Measurements from ENCODE around the gene SLC17A1. TPM values are rescaled to one million over a fixed set of nuclear protein-coding genes. Genes with fewer than 3 reads are reported as not detected.

SLC17A1 gene
- total and polyA plus RNA-seq, 5 experiments from 2014 or later: not detected

DNA sequence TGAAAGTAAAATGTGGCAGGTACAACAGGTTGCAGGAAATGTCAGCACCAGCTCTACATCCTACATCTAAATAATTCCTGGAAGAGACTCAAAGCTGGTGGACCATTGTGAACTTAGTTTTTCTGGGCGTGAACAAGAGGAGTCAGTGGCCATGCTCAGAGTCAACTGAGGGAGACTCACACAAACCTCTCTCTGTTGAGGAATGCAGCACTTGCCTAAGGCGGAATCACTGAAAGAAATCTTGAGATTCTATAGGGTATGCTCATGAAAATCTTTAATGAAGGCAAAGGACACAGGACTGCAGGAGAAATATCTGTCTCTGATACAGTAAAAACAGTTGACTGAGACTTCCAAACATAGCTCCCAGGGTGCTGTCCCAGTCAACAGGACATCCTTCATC lies 54.8 kb downstream of the SLC17A1 start:
- Mint-ChIP-seq H3K9me3 (no peaks in the 10 kb centered on the region), H3K4me3 (no peak overlapping the region)

DNA sequence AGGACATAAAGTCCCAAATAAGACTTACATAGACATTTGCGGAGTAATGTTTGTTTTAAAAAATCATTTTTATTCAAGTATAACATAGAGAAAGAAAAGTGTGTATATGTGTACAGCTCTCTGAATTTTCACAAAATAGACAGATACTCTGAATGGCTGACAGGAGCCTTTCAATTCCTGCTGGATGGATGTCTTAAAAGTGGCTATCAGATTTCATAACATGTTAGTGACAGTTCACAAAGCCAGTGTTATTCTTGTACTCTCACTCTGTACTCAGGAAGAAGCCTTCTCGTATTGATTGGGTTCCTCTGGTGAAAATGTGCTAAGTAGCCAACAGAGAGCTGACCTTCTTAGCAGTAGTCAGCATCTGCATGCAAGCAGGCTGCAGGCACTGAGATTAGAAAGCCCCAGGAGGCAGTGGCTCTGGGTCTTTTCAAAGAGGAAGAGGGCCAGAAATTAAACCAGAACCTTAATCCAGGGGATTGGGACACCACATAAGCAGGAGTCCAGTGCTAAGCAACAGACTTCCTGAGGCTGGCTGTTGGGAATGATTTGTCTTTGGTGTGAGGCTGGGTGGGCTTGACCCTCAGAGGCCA lies 57.6 kb downstream of the SLC17A1 start:
- POLR2A ChIA-PET: no interaction called here
- Mint-ChIP-seq H3K27me3 (peaks cover 5 to 16% (median 9%) of the 10 kb centered on the region in 5 donors), H3K9me3 (no peaks in the 10 kb centered on the region), H3K36me3 (no peaks in the 10 kb centered on the region), H3K27ac (no peak overlapping the region), H3K4me1 (no peaks in the 10 kb centered on the region), H3K4me3 (no peak overlapping the region)
- ATAC-seq (no peak), DNase-seq (no peak)

More for the DNA sequence above, 54.8 kb downstream of the SLC17A1 start:
- no peaks in the 10 kb centered on the region for H3K36me3 Mint-ChIP-seq
- peaks cover 2 to 13% (median 9%) of the 10 kb centered on the region in 5 donors for H3K27me3 Mint-ChIP-seq
- no peak overlapping the region for H3K27ac Mint-ChIP-seq
- POLR2A ChIA-PET: no interaction called here
- H3K4me1 Mint-ChIP-seq: no peaks in the 10 kb centered on the region
- DNase-seq (no peak), ATAC-seq (no peak)

- H3K27me3 Mint-ChIP-seq: peaks cover 5 to 16% (median 9%) of the 10 kb centered on the region in 5 donors
- no peaks in the 10 kb centered on the region for H3K36me3 Mint-ChIP-seq
- H3K9me3 Mint-ChIP-seq: no peaks in the 10 kb centered on the region
- H3K27ac Mint-ChIP-seq: no peak overlapping the region
- DNase-seq (no peak), ATAC-seq (no peak)
- H3K4me1 Mint-ChIP-seq: no peaks in the 10 kb centered on the region
- POLR2A ChIA-PET: no interaction called here
- no peak overlapping the region for H3K4me3 Mint-ChIP-seq
These were observed 61.9 kb downstream of the SLC17A1 start for GRCh38 chr6:25769983-25770382.

- no peaks in the 10 kb centered on the region for H3K4me1 Mint-ChIP-seq
- H3K9me3 Mint-ChIP-seq: no peaks in the 10 kb centered on the region
- peaks cover 4 to 19% (median 16%) of the 10 kb centered on the region in 5 donors for H3K27me3 Mint-ChIP-seq
These were observed 63.3 kb downstream of the SLC17A1 start for GRCh38 chr6:25768566-25768965.

GRCh38 chr6:25764611-25765010 lies 67.2 kb downstream of the SLC17A1 start:
- Mint-ChIP-seq H3K27ac (no peak overlapping the region), H3K9me3 (no peaks in the 10 kb centered on the region), H3K27me3 (peaks cover 6 to 19% (median 16%) of the 10 kb centered on the region in 5 donors), H3K4me3 (no peak overlapping the region), H3K4me1 (no peaks in the 10 kb centered on the region), H3K36me3 (no peaks in the 10 kb centered on the region)
- POLR2A ChIA-PET: no interaction called here
- ATAC-seq: no peak
- DNase-seq: no peak

More at GRCh38 chr6:25768566-25768965, 63.3 kb downstream of the SLC17A1 start:
- DNase-seq (no peak), ATAC-seq (no peak)
- Mint-ChIP-seq H3K4me3 (no peak overlapping the region), H3K36me3 (no peaks in the 10 kb centered on the region), H3K27ac (no peak overlapping the region)
- POLR2A ChIA-PET: no interaction called here

GRCh38 chr6:25757936-25758642 lies 73.8 kb downstream of the SLC17A1 start:
- H3K27ac Mint-ChIP-seq: no peak overlapping the region
- POLR2A ChIA-PET: no interaction called here
- H3K4me1 Mint-ChIP-seq: peaks cover 0 to 2% (median 0%) of the 10 kb centered on the region in 4 donors
- no peak overlapping the region for H3K4me3 Mint-ChIP-seq
- H3K9me3 Mint-ChIP-seq: no peaks in the 10 kb centered on the region
- H3K27me3 Mint-ChIP-seq: peaks cover 0 to 19% (median 3%) of the 10 kb centered on the region in 5 donors
- DNase-seq (no peak), ATAC-seq (no peak)
- H3K36me3 Mint-ChIP-seq: no peaks in the 10 kb centered on the region

GRCh38 chr6:25756382-25757363 lies 75.2 kb downstream of the SLC17A1 start:
- Mint-ChIP-seq H3K4me1 (peaks cover 0 to 2% (median 0%) of the 10 kb centered on the region in 4 donors), H3K4me3 (no peak overlapping the region), H3K9me3 (no peaks in the 10 kb centered on the region), H3K27me3 (peaks cover 0 to 14% (median 0%) of the 10 kb centered on the region in 5 donors), H3K36me3 (no peaks in the 10 kb centered on the region), H3K27ac (no peak overlapping the region)
- ATAC-seq (no peak), DNase-seq (no peak)
- POLR2A ChIA-PET: no interaction called here

DNA sequence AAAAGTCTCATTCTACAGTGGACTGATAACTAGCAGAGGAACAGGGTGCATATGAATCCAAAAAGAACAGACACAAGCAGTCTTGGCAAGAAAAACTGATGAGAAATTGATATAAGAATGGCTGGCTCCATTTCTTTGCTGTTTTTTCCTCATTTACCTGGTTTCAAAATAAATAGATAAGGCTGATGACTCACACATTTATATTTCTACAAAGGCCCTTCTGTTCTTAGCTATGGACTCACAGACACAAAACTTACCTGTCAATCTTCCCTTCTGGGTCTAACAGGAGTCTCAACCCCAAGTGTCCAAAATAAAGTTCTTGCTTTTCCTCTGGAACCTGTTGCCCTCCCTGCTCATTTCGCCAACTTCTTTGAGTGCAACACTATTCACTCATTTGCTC lies 76.4 kb downstream of the SLC17A1 start:
- no peak overlapping the region for H3K4me3 Mint-ChIP-seq
- no peak for ATAC-seq
- no peak overlapping the region for H3K27ac Mint-ChIP-seq
- H3K36me3 Mint-ChIP-seq: no peaks in the 10 kb centered on the region
- no peaks in the 10 kb centered on the region for H3K9me3 Mint-ChIP-seq
- H3K27me3 Mint-ChIP-seq: peaks cover 0 to 14% (median 0%) of the 10 kb centered on the region in 5 donors
- POLR2A ChIA-PET: no interaction called here
- peaks cover 0 to 2% (median 0%) of the 10 kb centered on the region in 4 donors for H3K4me1 Mint-ChIP-seq
- DNase-seq: no peak

DNA sequence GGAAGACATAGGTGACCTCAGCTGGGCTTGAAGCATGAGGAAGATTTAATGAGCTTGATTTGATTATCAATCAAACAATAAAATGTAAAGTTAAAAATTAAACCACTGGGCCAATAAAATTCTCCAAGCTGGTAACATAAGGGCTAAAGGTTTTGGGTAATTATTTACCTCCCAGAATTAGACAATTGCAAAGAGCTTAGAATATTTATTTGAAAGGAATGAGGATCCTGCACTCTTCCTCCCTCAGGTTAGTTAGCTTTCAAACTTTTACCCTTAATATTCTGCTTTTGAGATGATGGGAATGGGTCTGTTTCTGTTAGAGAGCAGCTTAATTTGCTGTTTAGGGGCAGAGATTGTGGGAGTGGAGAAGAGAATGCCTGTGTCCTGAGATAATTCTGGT lies 77.3 kb downstream of the SLC17A1 start, which contains the start of gene SLC17A4:
SLC17A4 (plus strand) TSS at position 208 of the 400 bp plus-strand sequence. CDS start 7,221 bp downstream, outside the sequence.
- peaks cover 0 to 14% (median 0%) of the 10 kb centered on the region in 5 donors for H3K27me3 Mint-ChIP-seq
- peaks cover 0 to 4% (median under 1%) of the 10 kb centered on the region in 4 donors for H3K4me1 Mint-ChIP-seq
- H3K4me3 Mint-ChIP-seq: no peak within 1 kb of the TSS
- no peak for ATAC-seq
- no peaks in the 10 kb centered on the region for H3K9me3 Mint-ChIP-seq
- H3K27ac Mint-ChIP-seq: no peak within 1 kb of the TSS
- no peaks in the 10 kb centered on the region for H3K36me3 Mint-ChIP-seq
- DNase-seq: no peak
- POLR2A ChIA-PET: no interaction called here

GRCh38 chr6:25753079-25753478 lies 78.8 kb downstream of the SLC17A1 start:
- ATAC-seq: no peak
- POLR2A ChIA-PET: no interaction called here
- Mint-ChIP-seq H3K9me3 (no peaks in the 10 kb centered on the region), H3K27me3 (peaks cover 0 to 8% (median 0%) of the 10 kb centered on the region in 5 donors), H3K4me1 (peaks cover 0 to 4% (median 0%) of the 10 kb centered on the region in 4 donors), H3K4me3 (no peak overlapping the region), H3K36me3 (no peaks in the 10 kb centered on the region), H3K27ac (no peak overlapping the region)
- DNase-seq: no peak

DNA sequence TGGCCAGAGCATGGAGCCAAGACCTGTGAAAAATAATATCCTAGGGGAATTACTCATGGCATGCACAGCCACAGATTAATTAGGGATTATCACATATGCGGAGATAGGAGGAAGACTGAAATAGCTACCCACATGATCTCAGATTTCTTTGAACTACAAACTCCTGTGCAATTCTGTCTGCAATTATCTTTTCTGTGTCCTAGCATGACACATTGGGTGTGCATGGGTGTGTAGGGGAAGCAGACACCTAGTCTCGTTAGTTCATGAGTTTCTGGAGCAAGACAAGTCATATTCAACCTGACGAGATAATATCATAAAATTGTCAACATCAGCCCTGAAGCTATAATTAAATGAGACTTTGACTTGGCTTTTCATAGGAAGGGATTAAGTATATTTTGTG lies 80.9 kb downstream of the SLC17A1 start:
- Mint-ChIP-seq H3K4me1 (peaks cover 0 to 4% (median 0%) of the 10 kb centered on the region in 4 donors), H3K36me3 (no peaks in the 10 kb centered on the region), H3K27ac (no peak overlapping the region), H3K9me3 (no peaks in the 10 kb centered on the region), H3K4me3 (no peak overlapping the region), H3K27me3 (peaks cover 0 to 4% (median 0%) of the 10 kb centered on the region in 5 donors)
- DNase-seq (no peak), ATAC-seq (no peak)
- POLR2A ChIA-PET: no interaction called here

- Mint-ChIP-seq H3K36me3 (no peaks in the 10 kb centered on the region), H3K27ac (no peak overlapping the region), H3K27me3 (peaks cover 0 to 4% (median 0%) of the 10 kb centered on the region in 5 donors), H3K9me3 (no peaks in the 10 kb centered on the region), H3K4me1 (peaks cover 0 to 4% (median 0%) of the 10 kb centered on the region in 4 donors), H3K4me3 (no peak overlapping the region)
- POLR2A ChIA-PET: no interaction called here
- DNase-seq (no peak), ATAC-seq (no peak)
These were observed 82.0 kb downstream of the SLC17A1 start for GRCh38 chr6:25749837-25750236.
